Measurements from ENCODE around the gene SMARCC1.
A peak's percentile ranks its signal among the peaks of the same experiment; 100 is the strongest.
"Not testable (repeated sequence)": the region's sequence is repeated elsewhere in the genome, so short reads cannot be mapped to it uniquely, and the experiment has no call there.

SMARCC1 gene

GRCh38 chr3:47781685-47782445 is at the start of gene SMARCC1:
Gene SMARCC1, minus strand, starts transcription at chr3:47781893. Its CDS starts 96 bp downstream, at chr3:47781797.
- no peak for TF ChIP-seq ZNF274 (IDR thresholded peaks at IDR 0.05; ENCODE audit: low read depth, low read length)

GRCh38 chr3:47829482-47829881 is 47.8 kb upstream of the SMARCC1 start:
- not testable (repeated sequence) for H3K4me3 ChIP-seq (ENCODE audit: low read length)

More at GRCh38 chr3:47781685-47782445, at the start of gene SMARCC1:
- H3K4me3 ChIP-seq (ENCODE audit: low read length): peak within 1 kb of the TSS; percentile 84

- TF ChIP-seq ZNF274 (IDR thresholded peaks at IDR 0.05; ENCODE audit: low read depth, low read length): no peak
- peak overlapping the region; percentile 93 for H3K4me3 ChIP-seq (ENCODE audit: low read length)
Measured at GRCh38 chr3:47825590-47825989, 43.9 kb upstream of the SMARCC1 start.

- H3K4me3 ChIP-seq (ENCODE audit: low read length): peak overlapping the region; percentile 93
- no peak for TF ChIP-seq ZNF274 (IDR thresholded peaks at IDR 0.05; ENCODE audit: low read depth, low read length)
Measured at GRCh38 chr3:47824541-47825473, 43.1 kb upstream of the SMARCC1 start.

- no peak for TF ChIP-seq ZNF274 (IDR thresholded peaks at IDR 0.05; ENCODE audit: low read depth, low read length)
- H3K4me3 ChIP-seq (ENCODE audit: low read length): no peak overlapping the region
Measured at GRCh38 chr3:47817609-47818008, 35.9 kb upstream of the SMARCC1 start.

- TF ChIP-seq ZNF274 (IDR thresholded peaks at IDR 0.05; ENCODE audit: low read depth, low read length): no peak
- no peak overlapping the region for H3K4me3 ChIP-seq (ENCODE audit: low read length)
Measured at GRCh38 chr3:47813551-47814177, 32.0 kb upstream of the SMARCC1 start.

GRCh38 chr3:47804577-47804976 is 22.9 kb upstream of the SMARCC1 start:
- no peak overlapping the region for H3K4me3 ChIP-seq (ENCODE audit: low read length)
- no peak for TF ChIP-seq ZNF274 (IDR thresholded peaks at IDR 0.05; ENCODE audit: low read depth, low read length)

GRCh38 chr3:47803480-47804025 is 21.9 kb upstream of the SMARCC1 start:
- no peak for TF ChIP-seq ZNF274 (IDR thresholded peaks at IDR 0.05; ENCODE audit: low read depth, low read length)
- peak overlapping the region; percentile 93 for H3K4me3 ChIP-seq (ENCODE audit: low read length)

GRCh38 chr3:47802734-47803479 is 21.2 kb upstream of the SMARCC1 start, which contains the start of gene DHX30:
Gene DHX30, plus strand, starts transcription at chr3:47803138. Its CDS starts 7,546 bp downstream, at chr3:47810684.
- no peak for TF ChIP-seq ZNF274 (IDR thresholded peaks at IDR 0.05; ENCODE audit: low read depth, low read length)

GRCh38 chr3:47799733-47800132 is 18.0 kb upstream of the SMARCC1 start:
- TF ChIP-seq ZNF274 (IDR thresholded peaks at IDR 0.05; ENCODE audit: low read depth, low read length): no peak
- H3K4me3 ChIP-seq (ENCODE audit: low read length): no peak overlapping the region

More at GRCh38 chr3:47802734-47803479, 21.2 kb upstream of the SMARCC1 start, which contains the start of gene DHX30:
- peak within 1 kb of the TSS; percentile 93 for H3K4me3 ChIP-seq (ENCODE audit: low read length)

GRCh38 chr3:47794544-47794943 is 12.9 kb upstream of the SMARCC1 start:
- H3K4me3 ChIP-seq (ENCODE audit: low read length): no peak overlapping the region
- TF ChIP-seq ZNF274 (IDR thresholded peaks at IDR 0.05; ENCODE audit: low read depth, low read length): no peak

- no peak for TF ChIP-seq ZNF274 (IDR thresholded peaks at IDR 0.05; ENCODE audit: low read depth, low read length)
Measured at GRCh38 chr3:47792699-47793098, 11.0 kb upstream of the SMARCC1 start.

GRCh38 chr3:47791193-47791855 is 9.6 kb upstream of the SMARCC1 start:
- TF ChIP-seq ZNF274 (IDR thresholded peaks at IDR 0.05; ENCODE audit: low read depth, low read length): no peak
- H3K4me3 ChIP-seq (ENCODE audit: low read length): no peak overlapping the region

More at GRCh38 chr3:47792699-47793098, 11.0 kb upstream of the SMARCC1 start:
- no peak overlapping the region for H3K4me3 ChIP-seq (ENCODE audit: low read length)

Data from GM08714 (cell line).